GM15510 (cell line): ENCODE measurements around the gene TUG1.

ENCODE experiments used
- POLR2A ChIP-seq: IDR thresholded peaks from 3 replicates; pipeline ENCODE4 v1.6.1; 2011; ENCODE audit warnings: borderline replicate concordance; ENCODE audit not compliant: insufficient read length; ENCODE audit errors: extremely low read depth

Gene TUG1

DNA sequence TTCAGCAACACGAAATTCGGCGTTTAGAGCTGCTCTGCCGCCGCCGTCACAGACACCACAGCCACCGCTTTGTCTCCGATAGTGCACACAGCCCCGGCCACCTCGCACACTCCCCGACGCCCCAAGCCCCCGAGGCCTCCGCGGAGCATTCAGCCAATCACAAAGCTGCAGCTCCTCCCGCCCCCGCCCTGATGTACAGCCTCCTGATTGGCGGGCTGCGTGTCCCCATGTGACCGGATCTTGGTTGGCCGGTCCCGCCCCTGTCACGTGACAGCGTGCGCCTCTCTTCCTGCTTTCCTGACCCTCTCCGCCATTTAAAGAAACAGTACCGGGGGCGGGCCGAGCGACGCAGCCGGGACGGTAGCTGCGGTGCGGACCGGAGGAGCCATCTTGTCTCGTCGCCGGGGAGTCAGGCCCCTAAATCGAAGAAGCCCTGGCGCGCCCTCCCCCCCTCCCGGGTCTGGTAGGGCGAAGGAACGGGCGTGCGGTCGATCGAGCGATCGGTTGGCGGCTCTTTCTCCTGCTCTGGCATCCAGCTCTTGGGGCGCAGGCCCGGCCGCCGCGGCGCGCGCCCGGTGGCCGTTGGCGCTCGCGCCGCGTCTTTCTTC is at the start of gene TUG1:
TSS of gene TUG1 (plus strand) at position 342 of the 608 bp plus-strand sequence.
- peak; percentile 73 for TF ChIP-seq POLR2A

DNA sequence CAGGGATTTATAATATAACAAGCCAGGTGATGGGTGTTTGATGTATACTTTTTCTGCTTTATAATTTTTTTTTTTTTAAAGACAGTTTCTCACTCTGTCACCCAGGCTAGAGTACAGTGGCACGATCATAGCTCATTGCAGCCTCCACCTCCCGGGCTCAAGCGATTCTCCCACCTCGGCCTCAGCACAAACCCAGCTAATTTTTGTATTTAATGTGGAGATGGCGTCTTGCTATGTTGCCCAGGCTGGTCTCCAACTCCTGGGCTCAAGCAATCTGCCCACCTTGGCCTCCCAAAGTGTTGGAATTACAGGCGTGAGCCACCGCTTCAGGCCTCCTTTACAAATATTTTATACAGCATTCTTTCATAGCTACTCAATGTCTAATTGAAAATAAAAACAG is 49.1 kb upstream of the TUG1 start:
- no peak for TF ChIP-seq POLR2A

GRCh38 chr22:30920407-30920806 is 48.7 kb upstream of the TUG1 start:
- no peak for TF ChIP-seq POLR2A

- no peak for TF ChIP-seq POLR2A
Measured at GRCh38 chr22:30921108-30921507, 48.0 kb upstream of the TUG1 start.

DNA sequence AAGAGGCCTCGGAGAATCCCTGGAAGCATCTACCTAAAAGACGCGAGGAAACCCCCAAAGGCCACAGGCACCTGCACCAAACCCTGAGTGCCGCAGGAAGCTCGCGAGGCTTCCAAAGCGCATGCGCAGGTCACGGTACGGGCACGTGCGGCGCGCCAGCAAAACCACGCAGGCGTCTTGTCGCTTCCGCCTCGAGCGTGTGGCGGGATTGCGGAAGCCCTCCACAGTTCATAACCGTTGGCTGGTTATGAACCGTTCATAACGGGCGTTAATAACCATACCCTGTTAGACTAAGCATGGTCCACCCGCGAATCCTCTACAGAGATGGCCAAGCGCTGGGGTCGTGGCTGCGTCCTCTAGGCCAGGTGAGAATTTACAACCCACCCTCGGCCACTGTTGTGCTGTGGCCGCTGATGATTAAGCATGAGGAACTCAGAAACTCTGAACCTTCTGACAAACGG is 46.9 kb upstream of the TUG1 start:
- TF ChIP-seq POLR2A, result peak; percentile 62

DNA sequence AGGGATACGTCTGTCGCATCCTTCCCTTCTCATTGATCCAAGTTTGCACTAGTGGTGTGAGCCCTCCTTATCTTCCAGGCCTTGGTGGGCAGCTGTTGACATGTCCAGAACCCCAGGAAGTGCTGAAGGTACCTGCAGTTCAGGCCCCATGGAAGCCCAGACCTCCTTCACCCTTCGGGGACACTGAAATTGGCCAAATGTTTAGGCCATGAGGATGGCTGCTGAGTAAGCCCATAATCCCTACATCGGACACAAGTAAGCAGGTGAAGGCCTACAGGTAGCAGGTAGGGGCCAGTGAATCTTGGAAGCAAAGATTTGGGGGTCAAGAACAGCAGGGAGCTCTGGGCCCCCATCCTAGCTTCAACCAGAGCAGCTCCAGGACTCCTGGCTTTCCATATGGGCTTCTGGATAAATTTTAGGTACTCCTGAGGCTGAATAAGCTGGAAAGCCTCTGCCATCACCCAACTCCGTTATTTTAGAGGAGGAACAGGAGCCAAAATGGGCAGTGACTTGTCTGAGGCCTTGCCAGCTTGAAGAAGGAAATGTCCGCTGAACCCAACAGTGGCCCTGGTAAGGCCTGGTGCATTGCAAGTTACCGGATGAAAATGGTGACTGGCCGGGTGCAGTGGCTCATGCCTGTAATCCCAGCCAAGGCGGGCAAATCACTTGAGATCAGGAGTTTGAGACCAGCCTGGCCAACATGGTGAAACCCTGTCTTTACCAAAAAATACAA is 45.7 kb upstream of the TUG1 start:
- TF ChIP-seq POLR2A, result no peak

- no peak for TF ChIP-seq POLR2A
Measured at GRCh38 chr22:30925667-30926066, 43.4 kb upstream of the TUG1 start.

- no peak for TF ChIP-seq POLR2A
Measured at GRCh38 chr22:30926706-30927105, 42.4 kb upstream of the TUG1 start.

GRCh38 chr22:30927806-30928205 is 41.3 kb upstream of the TUG1 start:
- no peak for TF ChIP-seq POLR2A

DNA sequence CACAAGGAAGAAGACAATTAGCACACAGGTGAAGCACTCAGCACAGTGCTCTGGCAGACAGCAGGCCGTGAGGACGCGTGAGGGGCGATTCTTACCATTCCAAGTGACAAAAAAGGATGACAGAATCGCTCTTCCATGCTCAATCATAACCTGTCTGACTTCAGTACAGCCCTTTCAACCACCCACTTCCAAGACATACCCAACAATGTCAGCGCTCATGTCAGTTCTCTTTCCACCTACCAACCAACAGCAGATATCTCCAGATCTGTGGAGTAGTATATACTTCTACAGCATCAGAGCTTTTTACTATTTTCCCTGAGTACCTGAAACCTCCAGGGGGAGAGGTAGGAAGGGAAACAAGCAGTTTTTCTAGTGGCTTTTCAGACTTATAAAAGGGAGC is 40.7 kb upstream of the TUG1 start:
- no peak for TF ChIP-seq POLR2A

DNA sequence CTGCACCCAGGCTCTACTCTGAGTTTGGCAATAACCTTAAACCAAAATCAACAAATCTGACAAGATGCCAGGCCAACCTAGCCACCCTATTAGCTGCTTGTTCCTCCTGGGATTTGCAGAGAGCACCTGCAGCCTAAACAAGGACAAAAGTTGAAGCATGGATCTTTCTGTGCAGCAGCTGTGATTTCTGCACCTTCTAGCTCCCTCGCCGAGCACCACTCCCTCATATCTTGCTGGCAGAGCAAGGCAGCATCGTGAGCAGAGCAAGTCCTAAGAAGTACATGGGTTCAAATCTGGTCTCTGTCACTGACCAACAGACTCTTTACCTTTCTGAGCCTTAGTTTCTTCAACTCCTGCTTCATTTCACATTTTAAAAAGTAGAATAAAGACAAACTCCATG is 38.8 kb upstream of the TUG1 start:
- no peak for TF ChIP-seq POLR2A

- no peak for TF ChIP-seq POLR2A
Measured at GRCh38 chr22:30931541-30932300, 37.3 kb upstream of the TUG1 start.

DNA sequence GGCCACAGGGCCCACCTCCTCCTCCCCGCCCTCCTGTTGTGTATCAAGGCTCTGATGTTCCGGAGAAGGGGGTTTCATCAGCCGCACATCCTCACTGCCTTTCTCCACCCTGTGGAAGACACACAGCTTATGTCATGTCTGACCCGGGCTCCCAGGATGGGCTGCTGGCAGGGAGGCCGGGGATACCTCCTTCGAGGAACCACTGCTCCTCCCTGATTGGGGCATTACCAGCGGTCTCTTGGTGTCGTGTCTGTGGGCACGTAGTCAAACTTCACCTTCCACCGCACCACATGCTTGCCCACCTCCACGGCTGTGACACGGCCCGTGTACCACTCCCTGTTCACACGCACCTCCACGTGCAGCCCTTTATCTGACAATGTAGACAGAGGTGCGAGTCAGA is 36.4 kb upstream of the TUG1 start:
- TF ChIP-seq POLR2A, result no peak

DNA sequence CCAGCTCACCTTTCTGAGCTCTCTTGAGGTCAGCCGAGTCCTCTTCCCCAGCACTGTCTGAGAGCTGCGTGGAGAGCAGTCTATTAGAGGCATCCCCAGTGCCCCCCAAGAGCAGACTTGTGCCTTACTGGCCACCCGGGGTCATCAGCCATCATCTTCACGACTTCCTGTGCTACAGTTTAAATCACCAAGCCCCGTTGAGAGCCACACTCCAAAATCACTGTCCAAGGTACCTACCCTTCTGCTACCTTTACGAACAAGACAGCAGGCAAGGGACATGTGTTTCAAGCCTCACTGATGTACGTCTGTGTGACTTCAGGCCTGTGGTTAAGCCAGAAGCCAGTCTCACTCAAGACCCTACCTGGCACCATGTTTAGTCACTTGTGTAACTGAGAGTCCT is 35.6 kb upstream of the TUG1 start:
- no peak for TF ChIP-seq POLR2A

DNA sequence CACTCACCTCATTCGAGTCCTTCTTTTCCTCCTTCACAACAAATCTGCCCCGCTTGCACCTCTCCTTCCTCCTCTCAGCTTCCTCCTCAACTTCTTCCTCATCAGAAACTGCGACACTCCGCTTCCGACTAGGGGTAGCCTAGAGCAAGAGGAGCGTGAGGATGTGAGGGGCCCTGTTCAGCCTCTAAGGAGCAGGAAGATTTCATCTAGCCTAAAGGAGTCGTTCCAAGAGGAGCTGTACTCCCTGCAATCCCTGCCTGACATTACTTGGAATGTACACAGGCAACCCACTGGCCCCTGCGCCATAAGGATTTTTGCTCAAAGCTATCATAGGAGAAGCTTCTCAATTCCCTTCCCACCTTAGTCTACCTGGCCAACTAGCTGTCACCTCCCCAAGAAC is 35.0 kb upstream of the TUG1 start:
- no peak for TF ChIP-seq POLR2A
